ENCODE results near the gene ZNF532.

GRCh38 chr18:58861353-58861752 is 3.3 kb upstream of the ZNF532 start:
- TF ChIP-seq, protein P1, sequence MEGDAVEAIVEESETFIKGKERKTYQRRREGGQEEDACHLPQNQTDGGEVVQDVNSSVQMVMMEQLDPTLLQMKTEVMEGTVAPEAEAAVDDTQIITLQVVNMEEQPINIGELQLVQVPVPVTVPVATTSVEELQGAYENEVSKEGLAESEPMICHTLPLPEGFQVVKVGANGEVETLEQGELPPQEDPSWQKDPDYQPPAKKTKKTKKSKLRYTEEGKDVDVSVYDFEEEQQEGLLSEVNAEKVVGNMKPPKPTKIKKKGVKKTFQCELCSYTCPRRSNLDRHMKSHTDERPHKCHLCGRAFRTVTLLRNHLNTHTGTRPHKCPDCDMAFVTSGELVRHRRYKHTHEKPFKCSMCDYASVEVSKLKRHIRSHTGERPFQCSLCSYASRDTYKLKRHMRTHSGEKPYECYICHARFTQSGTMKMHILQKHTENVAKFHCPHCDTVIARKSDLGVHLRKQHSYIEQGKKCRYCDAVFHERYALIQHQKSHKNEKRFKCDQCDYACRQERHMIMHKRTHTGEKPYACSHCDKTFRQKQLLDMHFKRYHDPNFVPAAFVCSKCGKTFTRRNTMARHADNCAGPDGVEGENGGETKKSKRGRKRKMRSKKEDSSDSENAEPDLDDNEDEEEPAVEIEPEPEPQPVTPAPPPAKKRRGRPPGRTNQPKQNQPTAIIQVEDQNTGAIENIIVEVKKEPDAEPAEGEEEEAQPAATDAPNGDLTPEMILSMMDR (conservative IDR thresholded peaks at IDR 0.05; ENCODE audit: low read depth, low read length): no peak
- TF ChIP-seq EZH2 (IDR thresholded peaks at IDR 0.05; ENCODE audit: borderline replicate concordance, low read depth, low read length, poor library complexity, severe bottlenecking): no peak
